ENCODE results near the gene TBC1D22A. TPM values are rescaled to one million over a fixed set of nuclear protein-coding genes. Genes with fewer than 3 reads are reported as not detected.

TBC1D22A gene
- polyA plus RNA-seq, 1 of the 3 experiments (the other 2 are of a cell fraction) = 16.5 TPM

- H2AFZ ChIP-seq (ENCODE audit: low read depth) = no peak overlapping the region
- H3K9me2 ChIP-seq = no peaks in the 10 kb centered on the region
- peaks cover 0 to 14% of the 10 kb centered on the region in 2 experiments for H3K36me3 ChIP-seq (replicated peaks in 1 of 2; ENCODE audit: control insufficient read depth in 1 of 2, insufficient read depth in 2 of 2, low read length in 1 of 2)
- no peak overlapping the region for H3K4me3 ChIP-seq (ENCODE audit: low read depth in 2 of 2, low read length in 1 of 2)
- no peak overlapping the region for H3K9ac ChIP-seq
- CTCF ChIA-PET = interaction anchor here (0.5 to 2.5 kb wide), 3 partner anchors 12 to 421 kb away, joined by 3 to 13 read pairs (median 3); no protein-coding TSS in a partner anchor
- H3K9me3 ChIP-seq = no peaks in the 10 kb centered on the region
- DNase-seq = no peak
- H3K27me3 ChIP-seq (ENCODE audit: insufficient read depth) = no peaks in the 10 kb centered on the region
- H3F3A ChIP-seq (replicated peaks; ENCODE audit: insufficient read depth) = no peaks in the 10 kb centered on the region
- H3K27ac ChIP-seq (ENCODE audit: low read depth in 2 of 2, low read length in 1 of 2) = no peak overlapping the region
- 95% methylated on average over 17 of the region's 20 CpGs for WGBS (ENCODE audit: low lambda C conversion rate)
- no peak overlapping the region for H3K4me2 ChIP-seq
- TF ChIP-seq NFIC (IDR thresholded peaks at IDR 0.05; ENCODE audit: borderline replicate concordance) = no peak
- no peak for TF ChIP-seq SMC3 (IDR thresholded peaks at IDR 0.05; ENCODE audit: low read depth, low read length)
- TF ChIP-seq EP300 (IDR thresholded peaks at IDR 0.05; ENCODE audit: borderline replicate concordance in 1 of 2, low read depth in 1 of 2, low read length in 1 of 2) = no peak
- TF ChIP-seq MAX (IDR thresholded peaks at IDR 0.05; ENCODE audit: low read depth) = no peak
- no peak for TF ChIP-seq TEAD4 (IDR thresholded peaks at IDR 0.05; ENCODE audit: borderline replicate concordance, insufficient read depth)
- TF ChIP-seq, protein P1, sequence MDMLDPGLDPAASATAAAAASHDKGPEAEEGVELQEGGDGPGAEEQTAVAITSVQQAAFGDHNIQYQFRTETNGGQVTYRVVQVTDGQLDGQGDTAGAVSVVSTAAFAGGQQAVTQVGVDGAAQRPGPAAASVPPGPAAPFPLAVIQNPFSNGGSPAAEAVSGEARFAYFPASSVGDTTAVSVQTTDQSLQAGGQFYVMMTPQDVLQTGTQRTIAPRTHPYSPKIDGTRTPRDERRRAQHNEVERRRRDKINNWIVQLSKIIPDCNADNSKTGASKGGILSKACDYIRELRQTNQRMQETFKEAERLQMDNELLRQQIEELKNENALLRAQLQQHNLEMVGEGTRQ (IDR thresholded peaks at IDR 0.05; ENCODE audit: borderline replicate concordance, low read depth, low read length) = no peak
- TF ChIP-seq YY1 (IDR thresholded peaks at IDR 0.05; ENCODE audit: low read depth) = no peak
- no peak for TF ChIP-seq RAD21 (IDR thresholded peaks at IDR 0.05; ENCODE audit: low read length)
- TF ChIP-seq, protein P2, sequence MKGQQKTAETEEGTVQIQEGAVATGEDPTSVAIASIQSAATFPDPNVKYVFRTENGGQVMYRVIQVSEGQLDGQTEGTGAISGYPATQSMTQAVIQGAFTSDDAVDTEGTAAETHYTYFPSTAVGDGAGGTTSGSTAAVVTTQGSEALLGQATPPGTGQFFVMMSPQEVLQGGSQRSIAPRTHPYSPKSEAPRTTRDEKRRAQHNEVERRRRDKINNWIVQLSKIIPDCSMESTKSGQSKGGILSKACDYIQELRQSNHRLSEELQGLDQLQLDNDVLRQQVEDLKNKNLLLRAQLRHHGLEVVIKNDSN (IDR thresholded peaks at IDR 0.05; ENCODE audit: borderline replicate concordance, low read depth) = no peak
- no peak for TF ChIP-seq GATA2 (CRISPR knock-in tag; IDR thresholded peaks at IDR 0.05)
- TF ChIP-seq MEF2A (IDR thresholded peaks at IDR 0.05; ENCODE audit: borderline replicate concordance, low read depth) = no peak
- no peak for TF ChIP-seq FOXM1 (IDR thresholded peaks at IDR 0.05; ENCODE audit: low read depth)
- no peak for TF ChIP-seq NRF1 (IDR thresholded peaks at IDR 0.05; ENCODE audit: low read depth, low read length)
- TF ChIP-seq, protein P3, sequence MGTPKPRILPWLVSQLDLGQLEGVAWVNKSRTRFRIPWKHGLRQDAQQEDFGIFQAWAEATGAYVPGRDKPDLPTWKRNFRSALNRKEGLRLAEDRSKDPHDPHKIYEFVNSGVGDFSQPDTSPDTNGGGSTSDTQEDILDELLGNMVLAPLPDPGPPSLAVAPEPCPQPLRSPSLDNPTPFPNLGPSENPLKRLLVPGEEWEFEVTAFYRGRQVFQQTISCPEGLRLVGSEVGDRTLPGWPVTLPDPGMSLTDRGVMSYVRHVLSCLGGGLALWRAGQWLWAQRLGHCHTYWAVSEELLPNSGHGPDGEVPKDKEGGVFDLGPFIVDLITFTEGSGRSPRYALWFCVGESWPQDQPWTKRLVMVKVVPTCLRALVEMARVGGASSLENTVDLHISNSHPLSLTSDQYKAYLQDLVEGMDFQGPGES (IDR thresholded peaks at IDR 0.05; ENCODE audit: low read depth, low read length) = no peak
- TF ChIP-seq, protein P4, sequence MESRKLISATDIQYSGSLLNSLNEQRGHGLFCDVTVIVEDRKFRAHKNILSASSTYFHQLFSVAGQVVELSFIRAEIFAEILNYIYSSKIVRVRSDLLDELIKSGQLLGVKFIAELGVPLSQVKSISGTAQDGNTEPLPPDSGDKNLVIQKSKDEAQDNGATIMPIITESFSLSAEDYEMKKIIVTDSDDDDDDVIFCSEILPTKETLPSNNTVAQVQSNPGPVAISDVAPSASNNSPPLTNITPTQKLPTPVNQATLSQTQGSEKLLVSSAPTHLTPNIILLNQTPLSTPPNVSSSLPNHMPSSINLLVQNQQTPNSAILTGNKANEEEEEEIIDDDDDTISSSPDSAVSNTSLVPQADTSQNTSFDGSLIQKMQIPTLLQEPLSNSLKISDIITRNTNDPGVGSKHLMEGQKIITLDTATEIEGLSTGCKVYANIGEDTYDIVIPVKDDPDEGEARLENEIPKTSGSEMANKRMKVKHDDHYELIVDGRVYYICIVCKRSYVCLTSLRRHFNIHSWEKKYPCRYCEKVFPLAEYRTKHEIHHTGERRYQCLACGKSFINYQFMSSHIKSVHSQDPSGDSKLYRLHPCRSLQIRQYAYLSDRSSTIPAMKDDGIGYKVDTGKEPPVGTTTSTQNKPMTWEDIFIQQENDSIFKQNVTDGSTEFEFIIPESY (IDR thresholded peaks at IDR 0.05; ENCODE audit: borderline replicate concordance, low read depth) = no peak
- no peak for TF ChIP-seq GABPA (IDR thresholded peaks at IDR 0.05; ENCODE audit: low read depth)
- H4K20me1 ChIP-seq (ENCODE audit: insufficient read depth) = 0 out of 2 replicates have a peak, but pooled peaks cover 4% of the 10 kb centered on the region
- H3K4me1 ChIP-seq (ENCODE audit: control insufficient read depth in 1 of 2, insufficient read depth in 2 of 2, low read depth in 1 of 2, low read length in 1 of 2) = no peaks in the 10 kb centered on the region
- POLR2A ChIA-PET = no interaction called here
- H3K79me2 ChIP-seq (ENCODE audit: insufficient read depth) = peaks cover 37% of the 10 kb centered on the region; the same call in 1 of the 2 replicates
Measured at GRCh38 chr22:46792061-46792796, 29.8 kb downstream of the TBC1D22A start.
